AG09309 (cell line): ENCODE measurements around the gene ANTXR1.

Experiments used
- DNase-seq: peaks from one replicate; pipeline ENCODE4 v3.0.0-alpha.2; 2010; ENCODE audit warnings: low read depth
- H3K4me3 ChIP-seq: 2 replicates; pipeline ENCODE4 v1.5.1; 2011; ENCODE audit warnings: mild to moderate bottlenecking, low read depth, low read length, moderate library complexity; ENCODE audit not compliant: control insufficient read depth
- CTCF ChIP-seq: IDR thresholded peaks from 2 replicates; pipeline ENCODE4 v1.5.1; 2011; ENCODE audit warnings: mild to moderate bottlenecking, low read depth, low read length, inconsistent platforms; ENCODE audit not compliant: insufficient read depth, control insufficient read depth; ENCODE audit errors: missing control alignments

The ANTXR1 gene

GRCh38 chr2:69244882-69245281 lies 231.9 kb downstream of the ANTXR1 start:
- DNase-seq: no peak
- TF ChIP-seq CTCF: no peak

GRCh38 chr2:69247583-69247982 lies 234.6 kb downstream of the ANTXR1 start:
- no peak overlapping the region for H3K4me3 ChIP-seq
- no peak for TF ChIP-seq CTCF
- no peak for DNase-seq

More at GRCh38 chr2:69244882-69245281, 231.9 kb downstream of the ANTXR1 start:
- no peak overlapping the region for H3K4me3 ChIP-seq

GRCh38 chr2:69248232-69248631 lies 235.3 kb downstream of the ANTXR1 start:
- no peak for TF ChIP-seq CTCF
- H3K4me3 ChIP-seq: no peak overlapping the region
- no peak for DNase-seq

- no peak for DNase-seq
- no peak overlapping the region for H3K4me3 ChIP-seq
- TF ChIP-seq CTCF: no peak
These were observed 238.0 kb downstream of the ANTXR1 start for GRCh38 chr2:69250981-69251380.

- no peak for TF ChIP-seq CTCF
These were observed 239.0 kb downstream of the ANTXR1 start for GRCh38 chr2:69251943-69252342.

GRCh38 chr2:69253112-69253511 lies 240.1 kb downstream of the ANTXR1 start:
- no peak for TF ChIP-seq CTCF
- H3K4me3 ChIP-seq: no peak overlapping the region
- no peak for DNase-seq

More at GRCh38 chr2:69251943-69252342, 239.0 kb downstream of the ANTXR1 start:
- DNase-seq: no peak
- no peak overlapping the region for H3K4me3 ChIP-seq
